Measurements from ENCODE around the gene DNAH8. TPM values are rescaled to one million over a fixed set of nuclear protein-coding genes. Genes with fewer than 3 reads are reported as not detected.
A peak's percentile ranks its signal among the peaks of the same experiment; 100 is the strongest.

The DNAH8 gene
- total RNA-seq, 1 experiment from 2014 or later: not detected

DNA sequence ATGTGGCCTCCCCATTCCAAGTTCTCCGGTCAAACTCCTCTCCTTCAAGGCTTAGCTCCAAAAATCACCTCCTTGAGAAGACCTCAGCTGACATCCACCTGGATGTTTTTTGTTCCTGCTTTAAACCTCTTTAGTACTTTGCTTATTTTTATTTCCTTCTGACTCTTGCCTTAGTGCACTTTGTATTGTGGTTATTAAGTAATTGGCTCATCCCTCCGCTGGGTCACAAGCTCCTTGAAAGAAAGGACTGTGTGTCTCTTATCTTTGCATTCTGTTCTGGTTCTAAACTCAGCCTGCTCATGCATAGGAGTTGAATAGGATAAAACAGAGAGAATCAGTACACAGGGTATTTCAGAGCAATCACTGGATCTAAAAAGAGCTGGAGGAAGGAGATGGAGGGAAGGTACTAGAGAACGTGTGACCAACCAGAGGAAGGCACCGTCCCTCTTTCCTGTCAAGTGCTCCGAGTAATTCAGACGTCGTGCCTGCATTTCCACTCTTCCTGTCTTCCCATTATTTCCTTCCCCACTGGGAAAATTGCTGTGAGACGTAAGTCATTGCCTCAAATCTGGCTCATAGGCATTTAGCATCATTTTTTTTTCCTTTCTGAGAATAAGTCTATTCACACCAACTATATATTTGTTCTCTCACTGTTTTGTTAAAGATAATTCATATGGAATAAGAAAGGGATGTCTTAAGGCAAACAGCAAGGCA lies 273.8 kb downstream of the DNAH8 start:
- H3K4me1 Mint-ChIP-seq (ENCODE audit: insufficient read depth, unreplicated experiment): no peaks in the 10 kb centered on the region
- no peaks in the 10 kb centered on the region for H3K9me3 Mint-ChIP-seq (ENCODE audit: unreplicated experiment)
- BruUV-seq (replicated peaks): no TSS peak
- H3K27ac Mint-ChIP-seq (ENCODE audit: low read depth, unreplicated experiment): no peak overlapping the region
- no peaks in the 10 kb centered on the region for H3K36me3 Mint-ChIP-seq (ENCODE audit: insufficient read depth, unreplicated experiment)
- no peaks in the 10 kb centered on the region for H3K27me3 Mint-ChIP-seq (ENCODE audit: insufficient read depth, unreplicated experiment)
- ChIA-PET CTCF (interaction anchor here (0.6 to 1.5 kb wide), 3 partner anchors 9 to 228 kb away, joined by 3 read pairs; no protein-coding TSS in a partner anchor), POLR2A (no interaction called here)
- no peak overlapping the region for H3K4me3 Mint-ChIP-seq (ENCODE audit: unreplicated experiment)
- no peak for DNase-seq (ENCODE audit: unreplicated experiment)
- no peak for TF ChIP-seq CTCF (IDR thresholded peaks at IDR 0.05; ENCODE audit: unreplicated experiment)
- intact Hi-C loops (cut with micrococcal nuclease): no loop called here

DNA sequence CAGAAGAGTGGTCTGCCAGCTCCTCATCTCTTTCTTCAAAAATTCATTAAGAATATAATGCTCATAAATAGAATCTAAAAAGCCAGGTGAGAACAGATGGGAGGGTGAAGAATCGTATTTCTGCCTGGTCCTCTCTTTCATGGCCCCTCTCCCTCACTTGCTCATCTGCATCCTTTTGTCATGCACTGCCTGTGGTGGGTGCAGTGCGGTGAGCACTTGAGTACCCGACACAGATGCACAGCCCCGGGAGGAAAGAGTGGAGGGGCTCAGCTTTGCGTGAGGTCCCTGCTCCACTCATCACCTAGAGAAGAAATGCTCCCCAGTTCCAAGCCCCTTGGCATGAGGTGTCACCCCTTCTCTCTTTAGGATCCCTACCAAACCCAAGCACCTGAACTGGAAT lies 275.4 kb downstream of the DNAH8 start:
- H3K36me3 Mint-ChIP-seq (ENCODE audit: insufficient read depth, unreplicated experiment): no peaks in the 10 kb centered on the region
- TF ChIP-seq CTCF (IDR thresholded peaks at IDR 0.05; ENCODE audit: unreplicated experiment): no peak
- ChIA-PET POLR2A (no interaction called here), CTCF (interaction anchor here (0.7 kb wide), 1 partner anchor 8 kb away, joined by 3 read pairs; no protein-coding TSS in a partner anchor)
- no peaks in the 10 kb centered on the region for H3K27me3 Mint-ChIP-seq (ENCODE audit: insufficient read depth, unreplicated experiment)
- no peak overlapping the region for H3K27ac Mint-ChIP-seq (ENCODE audit: low read depth, unreplicated experiment)
- no peak for DNase-seq (ENCODE audit: unreplicated experiment)
- no TSS peak for BruUV-seq (replicated peaks)
- intact Hi-C loops (cut with micrococcal nuclease): no loop called here
- H3K4me3 Mint-ChIP-seq (ENCODE audit: unreplicated experiment): no peak overlapping the region
- no peaks in the 10 kb centered on the region for H3K4me1 Mint-ChIP-seq (ENCODE audit: insufficient read depth, unreplicated experiment)
- no peaks in the 10 kb centered on the region for H3K9me3 Mint-ChIP-seq (ENCODE audit: unreplicated experiment)

- intact Hi-C loops (cut with micrococcal nuclease): no loop called here
- POLR2A ChIA-PET: no interaction called here
- TF ChIP-seq CTCF (IDR thresholded peaks at IDR 0.05; ENCODE audit: unreplicated experiment): no peak
Measured at GRCh38 chr6:38996676-38997075, 281.6 kb downstream of the DNAH8 start.

GRCh38 chr6:38997128-38997761 lies 282.1 kb downstream of the DNAH8 start:
- H3K4me1 Mint-ChIP-seq (ENCODE audit: insufficient read depth, unreplicated experiment): no peaks in the 10 kb centered on the region
- CTCF ChIA-PET: interaction anchor here (0.7 to 1.2 kb wide), 3 partner anchors 9 to 170 kb away, joined by 3 read pairs; no protein-coding TSS in a partner anchor
- TF ChIP-seq CTCF (IDR thresholded peaks at IDR 0.05; ENCODE audit: unreplicated experiment): peak; percentile 29
- intact Hi-C loops (cut with micrococcal nuclease): no loop called here
- H3K27ac Mint-ChIP-seq (ENCODE audit: low read depth, unreplicated experiment): no peak overlapping the region
- POLR2A ChIA-PET: interaction anchor here (0.6 kb wide), 1 partner anchor 167 kb away, joined by 3 read pairs; no protein-coding TSS in a partner anchor
- BruUV-seq (replicated peaks): no TSS peak
- H3K36me3 Mint-ChIP-seq (ENCODE audit: insufficient read depth, unreplicated experiment): no peaks in the 10 kb centered on the region
- H3K27me3 Mint-ChIP-seq (ENCODE audit: insufficient read depth, unreplicated experiment): peaks cover 39% of the 10 kb centered on the region
- peak; percentile 30 for DNase-seq (ENCODE audit: unreplicated experiment)
- no peak overlapping the region for H3K4me3 Mint-ChIP-seq (ENCODE audit: unreplicated experiment)
- no peaks in the 10 kb centered on the region for H3K9me3 Mint-ChIP-seq (ENCODE audit: unreplicated experiment)

More at GRCh38 chr6:38996676-38997075, 281.6 kb downstream of the DNAH8 start:
- BruUV-seq (replicated peaks): no TSS peak
- Mint-ChIP-seq H3K36me3 (ENCODE audit: insufficient read depth, unreplicated experiment) (no peaks in the 10 kb centered on the region), H3K27me3 (ENCODE audit: insufficient read depth, unreplicated experiment) (peaks cover 33% of the 10 kb centered on the region), H3K4me1 (ENCODE audit: insufficient read depth, unreplicated experiment) (no peaks in the 10 kb centered on the region), H3K9me3 (ENCODE audit: unreplicated experiment) (no peaks in the 10 kb centered on the region), H3K27ac (ENCODE audit: low read depth, unreplicated experiment) (no peak overlapping the region), H3K4me3 (ENCODE audit: unreplicated experiment) (no peak overlapping the region)
- no peak for DNase-seq (ENCODE audit: unreplicated experiment)
- CTCF ChIA-PET: interaction anchor here (0.6 to 2.1 kb wide), 3 partner anchors 67 to 313 kb away, joined by 3 to 13 read pairs (median 3); no protein-coding TSS in a partner anchor

All from MCF 10A (cell line).